SK-N-SH (cell line): ENCODE results near the gene PAOX. TPM values are rescaled to one million over a fixed set of nuclear protein-coding genes. Genes with fewer than 3 reads are reported as not detected.
A peak's percentile ranks its signal among the peaks of the same experiment; 100 is the strongest.

Experiments used
- CTCF ChIA-PET: fragments of 300-600, 350-600 bp; formaldehyde crosslinking; extraction: SDS; loops from one replicate; lab custom pipeline; 2021; lab: Yijun Ruan, JAX
- POLR2A ChIA-PET: fragments of 350-600 bp; sonication (Branson Sonifier 250); formaldehyde crosslinking; extraction: SDS; loops from one replicate; lab custom pipeline; 2020; ENCODE audit warnings: antibody characterized with exemption, inconsistent platforms; lab: Yijun Ruan, JAX
- DNase-seq: peaks from one replicate; pipeline ENCODE4 v3.0.0; 2012
- H2AFZ ChIP-seq: fragments of 200-600 bp; sonication (generic); 2 replicates; pipeline ENCODE4 v1.8.1; 2016; ENCODE audit warnings: antibody characterized with exemption, mild to moderate bottlenecking, low read depth
- H3F3A ChIP-seq: fragments of 200-600 bp; sonication (generic); replicated peaks from 2 replicates; pipeline ENCODE3; 2016; ENCODE audit warnings: antibody characterized with exemption, mild to moderate bottlenecking; ENCODE audit not compliant: insufficient read depth
- H3K27ac ChIP-seq, 2 experiments: fragments of 200-500 bp in 1 of 2; fragments of 200-600 bp in 1 of 2; sonication (Bioruptor generic) in 1 of 2; sonication (generic), shearing (Covaris generic) in 1 of 2; 2 replicates each; pipeline versions ENCODE4 v1.5.1 to v1.6.1; 2014 to 2016; ENCODE audit warnings: low read depth in 2 of 2, inconsistent platforms in 1 of 2, low read length in 1 of 2, mild to moderate bottlenecking in 1 of 2, mixed read lengths in 1 of 2
- H3K27me3 ChIP-seq: fragments of 200-600 bp; sonication (generic), shearing (Covaris generic); 2 replicates; pipeline ENCODE4 v1.6.1; 2016; ENCODE audit warnings: mixed run types; ENCODE audit not compliant: insufficient read depth
- H3K36me3 ChIP-seq, 2 experiments: fragments of 200-500 bp in 1 of 2; fragments of 200-600 bp in 1 of 2; sonication (Bioruptor generic) in 1 of 2; sonication (generic) in 1 of 2; replicated peaks in 1 of 2; 2 replicates each; pipeline versions ENCODE3 to v1.5.1; 2014 to 2016; ENCODE audit warnings: low read length in 1 of 2, mild to moderate bottlenecking in 1 of 2; ENCODE audit not compliant: insufficient read depth in 2 of 2, control insufficient read depth in 1 of 2
- H3K4me1 ChIP-seq, 2 experiments: fragments of 200-500 bp in 1 of 2; fragments of 200-600 bp in 1 of 2; sonication (Bioruptor generic) in 1 of 2; sonication (generic), shearing (Covaris generic) in 1 of 2; 2 replicates each; pipeline versions ENCODE4 v1.5.1 to v1.6.1; 2014 to 2016; ENCODE audit warnings: low read depth in 1 of 2, low read length in 1 of 2, mixed run types in 1 of 2; ENCODE audit not compliant: insufficient read depth in 2 of 2, control insufficient read depth in 1 of 2
- H3K4me2 ChIP-seq: fragments of 200-600 bp; sonication (generic), shearing (Covaris generic); 2 replicates; pipeline ENCODE4 v1.6.1; 2017; ENCODE audit warnings: mixed run types
- H3K4me3 ChIP-seq, 2 experiments: fragments of 200-500 bp in 1 of 2; fragments of 200-600 bp in 1 of 2; sonication (Bioruptor generic) in 1 of 2; sonication (generic), shearing (Covaris generic) in 1 of 2; 2 replicates each; pipeline versions ENCODE4 v1.5.1 to v1.8.1; 2014 to 2016; ENCODE audit warnings: low read depth in 2 of 2, inconsistent platforms in 1 of 2, low read length in 1 of 2, mild to moderate bottlenecking in 1 of 2, mixed read lengths in 1 of 2, moderate library complexity in 1 of 2
- H3K79me2 ChIP-seq: fragments of 200-600 bp; sonication (generic); 2 replicates; pipeline ENCODE4 v1.8.1; 2017; ENCODE audit warnings: mild to moderate bottlenecking; ENCODE audit not compliant: insufficient read depth
- H3K9ac ChIP-seq: fragments of 200-600 bp; sonication (generic); 2 replicates; pipeline ENCODE4 v1.6.1; 2017; ENCODE audit warnings: mixed run types
- H3K9me2 ChIP-seq: fragments of 200-600 bp; sonication (generic); 2 replicates; pipeline ENCODE4 v1.6.1; 2017; ENCODE audit warnings: mixed run types
- H3K9me3 ChIP-seq: fragments of 200-600 bp; sonication (generic); 2 replicates; pipeline ENCODE4 v1.6.1; 2017; ENCODE audit warnings: mixed run types, mild to moderate bottlenecking, moderate library complexity
- H4K20me1 ChIP-seq: fragments of 200-600 bp; sonication (generic); 2 replicates; pipeline ENCODE4 v1.6.1; 2017; ENCODE audit warnings: mild to moderate bottlenecking, mixed run types; ENCODE audit not compliant: insufficient read depth
- EZH2phosphoT487 ChIP-seq: fragments of 200-600 bp; sonication (generic); IDR thresholded peaks from 2 replicates; pipeline ENCODE4 v1.6.1; 2017; ENCODE audit warnings: low read depth, mixed run types, mild to moderate bottlenecking, antibody characterized with exemption, moderate library complexity, borderline replicate concordance
- JUND ChIP-seq: IDR thresholded peaks from 2 replicates; pipeline ENCODE4 v1.4.0; 2012
- NFIC ChIP-seq: IDR thresholded peaks from 2 replicates; pipeline ENCODE4 v1.4.0; 2012; ENCODE audit warnings: borderline replicate concordance
- POLR2AphosphoS5 ChIP-seq: IDR thresholded peaks from 2 replicates; pipeline ENCODE4 v1.6.1; 2012; ENCODE audit warnings: low read depth, low read length
- RXRA ChIP-seq: IDR thresholded peaks from 2 replicates; pipeline ENCODE4 v1.4.0; 2012; ENCODE audit warnings: low read depth, mild to moderate bottlenecking, borderline replicate concordance
- SMC3 ChIP-seq: IDR thresholded peaks from 2 replicates; pipeline ENCODE4 v1.6.1; 2012; ENCODE audit warnings: low read depth, low read length, improper control_type of control experiment
- TAF1 ChIP-seq: IDR thresholded peaks from 2 replicates; pipeline ENCODE4 v1.6.1; 2012; ENCODE audit warnings: low read depth, mild to moderate bottlenecking, low read length, moderate library complexity, borderline replicate concordance
- YY1 ChIP-seq: IDR thresholded peaks from 2 replicates; pipeline ENCODE4 v1.4.0; 2012; ENCODE audit warnings: low read depth, mild to moderate bottlenecking
- ZBTB33 ChIP-seq: IDR thresholded peaks from 2 replicates; pipeline ENCODE4 v1.4.0; 2012; ENCODE audit warnings: low read depth, borderline replicate concordance
- WGBS: methylation state at CpG from one replicate; pipeline ENCODE4 v1.1.6; 2017; ENCODE audit warnings: low lambda C conversion rate; 5-methylcytosine and 5-hydroxymethylcytosine counted together
- polyA plus RNA-seq, 3 experiments: library from polyadenylated mRNA; depleted of rRNA; stranded (reverse); fragments of >200 nt; gene quantifications; 2 replicates each; pipeline ENCODE4 v1.2.3, GENCODE V29; 2012

Gene PAOX
- polyA plus RNA-seq, 1 of the 3 experiments (the other 2 are of a cell fraction) = 6.2 TPM

DNA sequence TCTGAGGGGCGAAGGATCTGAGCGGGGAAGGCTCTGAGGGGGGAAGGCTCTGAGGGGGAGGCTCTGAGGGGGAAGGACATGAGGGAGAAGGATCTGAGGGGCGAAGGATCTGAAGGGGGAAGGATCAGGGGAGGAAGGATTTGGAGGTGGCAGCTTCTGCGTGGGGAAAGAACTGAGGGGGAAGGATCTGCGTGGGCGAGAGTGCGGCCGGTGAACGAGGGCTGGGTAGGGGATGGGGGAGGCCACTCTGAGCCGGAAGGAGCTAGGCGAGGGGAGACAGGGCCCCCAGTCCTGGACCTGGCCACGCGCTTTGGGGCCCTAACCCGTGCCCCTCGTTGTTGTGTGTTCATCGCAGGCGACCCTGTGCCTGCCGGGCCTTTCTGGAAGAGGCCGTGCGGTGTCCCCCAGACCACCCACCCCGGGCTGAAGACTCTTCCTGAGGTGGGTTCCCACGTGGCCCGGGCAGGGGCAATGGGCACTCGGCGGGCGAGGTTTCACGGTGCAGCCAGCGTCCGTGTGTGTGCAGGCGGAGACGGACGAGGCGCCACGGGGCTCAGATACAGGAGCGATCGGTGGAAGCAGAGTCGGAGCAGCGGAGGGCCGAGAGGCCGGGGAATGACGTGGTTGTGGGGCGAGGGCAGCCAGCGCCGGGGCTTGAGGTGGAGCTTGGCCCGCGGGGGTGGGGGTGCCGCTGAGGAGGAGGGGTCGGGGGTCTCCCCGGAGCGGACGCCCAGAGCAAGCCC is 44.4 kb upstream of the PAOX start (continued):
- TF ChIP-seq ZBTB33 (no peak), TAF1 (no peak), SMC3 (no peak)

DNA sequence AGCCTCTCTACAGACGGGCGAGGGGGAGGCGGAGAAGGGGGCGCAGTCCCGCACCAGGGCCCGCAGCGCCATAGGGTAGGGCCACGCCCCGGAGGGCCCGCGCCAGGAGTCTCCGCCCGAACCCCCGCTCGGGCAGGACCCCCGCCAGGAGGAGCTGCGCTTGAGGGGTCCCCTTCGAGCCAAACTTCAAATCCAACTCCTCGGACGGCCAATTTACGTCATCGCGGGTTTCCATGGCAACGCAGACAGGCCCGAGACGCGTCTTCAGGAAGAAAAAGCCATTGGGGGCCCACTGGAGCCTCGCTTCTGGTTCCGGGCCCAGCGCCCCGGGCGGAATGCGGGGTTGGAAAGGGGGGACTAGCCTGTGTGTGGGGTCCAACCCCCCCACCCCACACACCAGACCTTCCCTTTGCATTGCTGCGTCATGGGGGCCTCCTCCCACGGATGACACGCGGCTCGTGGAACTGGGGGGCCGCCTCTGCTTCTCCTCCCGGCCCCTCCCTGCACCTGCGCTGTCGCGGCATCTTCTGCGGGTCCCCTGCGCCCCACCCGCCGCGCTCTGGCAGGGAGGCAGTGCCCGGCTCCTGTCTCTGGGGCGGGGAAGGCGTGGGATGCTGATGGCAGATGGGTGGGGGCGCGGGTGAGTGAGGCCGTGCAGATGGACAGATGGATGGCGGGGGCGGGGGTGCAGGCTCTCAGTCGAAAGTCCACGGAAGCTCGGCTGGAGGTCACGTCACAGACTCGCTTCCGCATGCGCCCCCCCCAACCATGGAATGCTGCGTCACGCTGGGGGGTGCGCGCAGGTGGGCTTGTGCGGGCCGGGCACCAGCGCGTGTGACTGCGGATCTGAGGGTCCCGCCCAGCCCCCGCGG is 43.6 kb upstream of the PAOX start:
- peaks cover 65% of the 10 kb centered on the region for H3K27me3 ChIP-seq
- no peaks in the 10 kb centered on the region for H3F3A ChIP-seq
- TF ChIP-seq POLR2AphosphoS5 (no peak), YY1 (no peak), NFIC (no peak), EZH2phosphoT487 (no peak)
- no peak overlapping the region for H2AFZ ChIP-seq
- WGBS = 0% methylated on average over 9 of the region's 75 CpGs
- H3K9me2 ChIP-seq = no peaks in the 10 kb centered on the region
- ChIA-PET POLR2A (interaction anchor here (1.1 to 1.5 kb wide), 2 partner anchors 10 to 12 kb away, joined by 4 to 6 read pairs; partner anchors contain the start of gene PRAP1), CTCF (interaction anchor here (1.0 to 1.4 kb wide), 5 partner anchors 11 to 28 kb away, joined by 3 to 4 read pairs (median 3); partner anchors contain the start of genes FUOM and PRAP1)
- no peak overlapping the region for H3K27ac ChIP-seq
- no peak overlapping the region for H3K9ac ChIP-seq
- H3K4me2 ChIP-seq = peak overlapping the region; percentile 79
- no peaks in the 10 kb centered on the region for H3K9me3 ChIP-seq
- H3K4me3 ChIP-seq = peak overlapping the region; percentile 30 to 46; a peak in 3 of 4 replicates
- DNase-seq = peak; percentile 67
- H3K36me3 ChIP-seq = no peaks in the 10 kb centered on the region
- no peaks in the 10 kb centered on the region for H4K20me1 ChIP-seq
- peaks cover 0 to 2% of the 10 kb centered on the region in 2 experiments; a peak in 2 of 4 replicates for H3K4me1 ChIP-seq
- no peaks in the 10 kb centered on the region for H3K79me2 ChIP-seq

DNA sequence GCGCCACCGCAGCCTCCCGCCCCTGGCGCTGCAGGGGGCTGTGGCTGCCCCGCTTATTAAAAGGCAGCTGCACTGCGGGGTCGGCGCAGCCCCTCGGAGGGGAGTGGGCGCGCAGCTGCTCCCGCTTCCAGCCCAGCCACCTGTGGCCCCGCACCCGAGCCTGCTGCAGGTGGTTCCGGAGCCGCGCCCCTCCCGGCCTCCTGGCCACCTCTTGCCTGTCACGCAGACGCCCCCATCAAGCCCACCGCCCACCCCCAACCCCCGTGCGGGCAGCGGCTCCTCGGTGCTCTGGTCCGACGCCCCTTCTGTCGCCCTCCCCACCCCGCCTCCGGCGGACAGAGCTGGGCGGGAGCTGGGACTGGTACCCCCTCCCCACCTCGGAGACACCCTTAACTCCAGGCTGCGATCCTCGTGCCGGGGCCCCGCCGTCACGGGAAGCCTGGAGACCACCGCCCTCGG is 42.9 kb upstream of the PAOX start:
- H3K36me3 ChIP-seq = no peaks in the 10 kb centered on the region
- no peaks in the 10 kb centered on the region for H3K9me3 ChIP-seq
- no peak overlapping the region; a peak in 1 of 4 replicates for H3K4me3 ChIP-seq
- ChIA-PET CTCF (interaction anchor here (1.2 to 1.4 kb wide), 2 partner anchors 12 to 21 kb away, joined by 3 to 4 read pairs; partner anchors contain the start of gene FUOM), POLR2A (interaction anchor here (0.6 to 1.5 kb wide), 2 partner anchors 11 to 13 kb away, joined by 3 to 6 read pairs; no protein-coding TSS in a partner anchor)
- DNase-seq = no peak
- TF ChIP-seq RXRA (no peak), NFIC (no peak), JUND (no peak)
- no peak overlapping the region for H2AFZ ChIP-seq
- 3% methylated on average over 13 of the region's 41 CpGs for WGBS
- peaks cover 66% of the 10 kb centered on the region for H3K27me3 ChIP-seq
- H4K20me1 ChIP-seq = no peaks in the 10 kb centered on the region
- no peak overlapping the region for H3K9ac ChIP-seq
- peaks cover 0 to 2% of the 10 kb centered on the region in 2 experiments; a peak in 2 of 4 replicates for H3K4me1 ChIP-seq
- peak overlapping the region; percentile 79; the same call in 1 of the 2 replicates for H3K4me2 ChIP-seq
- no peaks in the 10 kb centered on the region for H3F3A ChIP-seq
- H3K9me2 ChIP-seq = no peaks in the 10 kb centered on the region
- no peaks in the 10 kb centered on the region for H3K79me2 ChIP-seq
- H3K27ac ChIP-seq = no peak overlapping the region
